Measurements from ENCODE around the gene VOPP1.

GRCh38 chr7:55425141-55425752 is 147.1 kb downstream of the VOPP1 start:
- TF ChIP-seq CTCF (IDR thresholded peaks at IDR 0.05) (no peak), POLR2A (IDR thresholded peaks at IDR 0.05) (no peak)
